Stomach (tissue), 4 donors: Measurements from ENCODE around the gene GPR171.

ENCODE experiments used
- CTCF ChIP-seq, 7 experiments: fragments of 450-650 bp in 4 of 7; fragments of 200-600 bp in 3 of 7; sonication (generic) in 3 of 7; IDR thresholded peaks; one replicate each; pipeline ENCODE4 v1.5.1; 2016 to 2019; ENCODE audit warnings: antibody characterized with exemption in 7 of 7, control low read depth in 2 of 7, mild to moderate bottlenecking in 1 of 7
- POLR2A ChIP-seq, 4 donors: fragments of 450-650 bp; IDR thresholded peaks; one replicate each; pipeline ENCODE4 v1.6.1; 2016; ENCODE audit warnings: antibody characterized with exemption in 4 of 4, control low read depth in 2 of 4, mild to moderate bottlenecking in 1 of 4, moderate library complexity in 1 of 4
- POLR2AphosphoS5 ChIP-seq, 3 donors: sonication (generic); formaldehyde crosslinking; IDR thresholded peaks; one replicate each; pipeline ENCODE4 v1.6.1; 2016; ENCODE audit warnings: antibody characterized with exemption in 3 of 3

- TF ChIP-seq CTCF (IDR thresholded peaks at IDR 0.05) (no peak), POLR2A (IDR thresholded peaks at IDR 0.05) (no peak), POLR2AphosphoS5 (IDR thresholded peaks at IDR 0.05) (no peak)
Observed at GRCh38 chr3:151201051-151201730, 1.8 kb downstream of the GPR171 start.
